Measurements from ENCODE around the gene ONECUT2. TPM values are rescaled to one million over a fixed set of nuclear protein-coding genes. Genes with fewer than 3 reads are reported as not detected.

Gene ONECUT2
- total RNA-seq, 3 donors from 2014 or later (not counting 1 experiment from before 2014, with no cell fraction given), result not detected

- Mint-ChIP-seq H3K36me3 (no peaks in the 10 kb centered on the region), H3K9me3 (peaks cover 0 to 6% of the 10 kb centered on the region in 2 donors), H3K4me3 (no peak overlapping the region), H3K4me1 (peaks cover 0 to 16% of the 10 kb centered on the region in 2 donors), H3K27ac (no peak overlapping the region), H3K27me3 (ENCODE audit: low read depth in 2 of 2) (peaks cover 61 to 66% of the 10 kb centered on the region in 2 donors)
- DNase-seq (no peak), ATAC-seq (no peak)
- H3K27ac ChIP-seq (ENCODE audit: low read length), result no peak overlapping the region
- H3K36me3 ChIP-seq (ENCODE audit: control insufficient read depth, insufficient read depth, low read length), result no peaks in the 10 kb centered on the region
- TF ChIP-seq, protein P1, sequence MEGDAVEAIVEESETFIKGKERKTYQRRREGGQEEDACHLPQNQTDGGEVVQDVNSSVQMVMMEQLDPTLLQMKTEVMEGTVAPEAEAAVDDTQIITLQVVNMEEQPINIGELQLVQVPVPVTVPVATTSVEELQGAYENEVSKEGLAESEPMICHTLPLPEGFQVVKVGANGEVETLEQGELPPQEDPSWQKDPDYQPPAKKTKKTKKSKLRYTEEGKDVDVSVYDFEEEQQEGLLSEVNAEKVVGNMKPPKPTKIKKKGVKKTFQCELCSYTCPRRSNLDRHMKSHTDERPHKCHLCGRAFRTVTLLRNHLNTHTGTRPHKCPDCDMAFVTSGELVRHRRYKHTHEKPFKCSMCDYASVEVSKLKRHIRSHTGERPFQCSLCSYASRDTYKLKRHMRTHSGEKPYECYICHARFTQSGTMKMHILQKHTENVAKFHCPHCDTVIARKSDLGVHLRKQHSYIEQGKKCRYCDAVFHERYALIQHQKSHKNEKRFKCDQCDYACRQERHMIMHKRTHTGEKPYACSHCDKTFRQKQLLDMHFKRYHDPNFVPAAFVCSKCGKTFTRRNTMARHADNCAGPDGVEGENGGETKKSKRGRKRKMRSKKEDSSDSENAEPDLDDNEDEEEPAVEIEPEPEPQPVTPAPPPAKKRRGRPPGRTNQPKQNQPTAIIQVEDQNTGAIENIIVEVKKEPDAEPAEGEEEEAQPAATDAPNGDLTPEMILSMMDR (IDR thresholded peaks at IDR 0.05), result no peak
- peaks cover 76% of the 10 kb centered on the region for H3K27me3 ChIP-seq (ENCODE audit: control insufficient read depth, insufficient read depth, low read length)
- no peak overlapping the region for H3K4me3 ChIP-seq (ENCODE audit: low read length)
- intact Hi-C loops (cut with micrococcal nuclease), result no loop called here
- peaks cover 37% of the 10 kb centered on the region for H3K4me1 ChIP-seq (ENCODE audit: control insufficient read depth, insufficient read depth, low read length)
- H3K9me3 ChIP-seq (ENCODE audit: control insufficient read depth, insufficient read depth, low read length), result peaks cover under 1% of the 10 kb centered on the region
- 8% methylated on average over 17 of the region's 17 CpGs for WGBS (ENCODE audit: insufficient coverage)
Observed at GRCh38 chr18:57439985-57440330, 4.8 kb downstream of the ONECUT2 start.

- Histone ChIP-seq H3K36me3 (ENCODE audit: control insufficient read depth, insufficient read depth, low read length) (no peaks in the 10 kb centered on the region), H3K27me3 (ENCODE audit: control insufficient read depth, insufficient read depth, low read length) (peaks cover 79% of the 10 kb centered on the region), H3K27ac (ENCODE audit: low read length) (no peak overlapping the region), H3K9me3 (ENCODE audit: control insufficient read depth, insufficient read depth, low read length) (no peaks in the 10 kb centered on the region), H3K4me1 (ENCODE audit: control insufficient read depth, insufficient read depth, low read length) (peaks cover 35% of the 10 kb centered on the region), H3K4me3 (ENCODE audit: low read length) (no peak overlapping the region)
- ATAC-seq (no peak), DNase-seq (no peak)
- Mint-ChIP-seq H3K27ac (no peak overlapping the region), H3K4me3 (no peak overlapping the region), H3K4me1 (peaks cover 0 to 16% of the 10 kb centered on the region in 2 donors), H3K9me3 (peaks cover 0 to 6% of the 10 kb centered on the region in 2 donors), H3K27me3 (ENCODE audit: low read depth in 2 of 2) (peaks cover 67 to 70% of the 10 kb centered on the region in 2 donors), H3K36me3 (no peaks in the 10 kb centered on the region)
- TF ChIP-seq, protein P1 (IDR thresholded peaks at IDR 0.05), result no peak
- intact Hi-C loops (cut with micrococcal nuclease), result no loop called here
- 7% methylated on average over 60 of the region's 60 CpGs for WGBS (ENCODE audit: insufficient coverage)
Observed at GRCh38 chr18:57440331-57441070, 5.3 kb downstream of the ONECUT2 start.

DNA sequence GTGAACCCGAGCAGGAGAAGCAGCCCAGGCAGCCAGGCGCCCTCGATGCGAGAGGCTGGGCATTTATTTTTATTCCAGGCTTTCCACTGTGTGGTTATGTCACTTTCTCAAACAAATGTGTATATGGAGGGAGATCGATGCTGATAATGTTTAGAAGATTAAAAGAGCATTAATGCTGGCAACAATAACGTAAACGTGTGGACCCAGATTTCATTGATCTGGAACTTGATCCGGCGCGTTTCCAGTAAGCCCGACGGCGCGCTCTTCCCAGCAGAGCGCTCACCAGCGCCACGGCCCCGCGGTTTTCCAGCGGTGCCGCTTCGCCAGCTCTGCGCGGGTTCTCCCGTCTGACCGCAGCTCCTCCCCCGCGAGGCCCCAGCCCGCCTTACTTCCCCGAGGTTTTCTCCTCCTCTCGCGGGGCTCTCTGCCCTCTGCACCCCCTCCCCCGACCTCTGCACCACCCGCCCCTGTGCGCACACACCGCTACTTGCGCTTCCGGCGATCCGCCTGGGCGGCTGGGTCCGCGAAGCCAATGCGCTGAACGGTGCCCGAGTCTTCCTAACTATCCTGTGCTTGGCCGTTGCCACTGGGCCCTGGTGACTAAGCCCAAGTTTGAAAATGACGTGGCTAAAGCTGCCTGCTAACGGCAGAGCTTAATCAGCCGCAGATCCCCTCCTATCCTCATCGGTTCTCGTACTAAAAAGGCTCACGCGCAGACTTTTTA lies 6.1 kb downstream of the ONECUT2 start:
- intact Hi-C loops (cut with micrococcal nuclease), result no loop called here
- Mint-ChIP-seq H3K36me3 (no peaks in the 10 kb centered on the region), H3K27me3 (ENCODE audit: low read depth in 2 of 2) (peaks cover 68 to 73% of the 10 kb centered on the region in 2 donors), H3K9me3 (peaks cover 0 to 6% of the 10 kb centered on the region in 2 donors), H3K27ac (no peak overlapping the region), H3K4me3 (no peak overlapping the region), H3K4me1 (peaks cover 0 to 12% of the 10 kb centered on the region in 2 donors)
- ATAC-seq (no peak), DNase-seq (no peak)
- 3% methylated on average over 54 of the region's 54 CpGs for WGBS (ENCODE audit: insufficient coverage)
- H3K4me1 ChIP-seq (ENCODE audit: control insufficient read depth, insufficient read depth, low read length), result peaks cover 32% of the 10 kb centered on the region
- TF ChIP-seq, protein P1 (IDR thresholded peaks at IDR 0.05), result no peak
- no peaks in the 10 kb centered on the region for H3K36me3 ChIP-seq (ENCODE audit: control insufficient read depth, insufficient read depth, low read length)
- H3K9me3 ChIP-seq (ENCODE audit: control insufficient read depth, insufficient read depth, low read length), result no peaks in the 10 kb centered on the region
- H3K27ac ChIP-seq (ENCODE audit: low read length), result no peak overlapping the region
- peaks cover 79% of the 10 kb centered on the region for H3K27me3 ChIP-seq (ENCODE audit: control insufficient read depth, insufficient read depth, low read length)
- H3K4me3 ChIP-seq (ENCODE audit: low read length), result no peak overlapping the region

Data from natural killer cell (primary cell).